ENCODE results near the gene BEND2.

Gene BEND2

GRCh38 chrX:18170910-18171309 is 49.8 kb downstream of the BEND2 start:
- POLR2A ChIA-PET, result no interaction called here
- no peak for DNase-seq (ENCODE audit: extremely low spot score)
- no peak for TF ChIP-seq CTBP1 (IDR thresholded peaks at IDR 0.05; ENCODE audit: borderline replicate concordance)
- TF ChIP-seq SUZ12 (IDR thresholded peaks at IDR 0.05), result no peak
- TF ChIP-seq NFRKB (IDR thresholded peaks at IDR 0.05), result no peak
- no peak for TF ChIP-seq FOXA1 (IDR thresholded peaks at IDR 0.05)
- no peak for TF ChIP-seq BHLHE40 (IDR thresholded peaks at IDR 0.05; ENCODE audit: borderline replicate concordance)
- CTCF ChIA-PET, result no interaction called here

GRCh38 chrX:18166068-18166467 is 54.6 kb downstream of the BEND2 start:
- ChIA-PET CTCF (interaction anchor here (1.0 kb wide), 1 partner anchor 8 kb away, joined by 3 read pairs; no protein-coding TSS in a partner anchor), POLR2A (interaction anchor here (0.6 kb wide), 1 partner anchor 9 kb away, joined by 3 read pairs; no protein-coding TSS in a partner anchor)
- no peak for DNase-seq (ENCODE audit: extremely low spot score)
- TF ChIP-seq ELF4 (IDR thresholded peaks at IDR 0.05) (no peak), ARNT (IDR thresholded peaks at IDR 0.05) (no peak), HDGF (IDR thresholded peaks at IDR 0.05; ENCODE audit: borderline replicate concordance) (no peak), NFRKB (IDR thresholded peaks at IDR 0.05) (no peak), FOXK2 (IDR thresholded peaks at IDR 0.05) (no peak), SUZ12 (IDR thresholded peaks at IDR 0.05) (no peak), FOXM1 (IDR thresholded peaks at IDR 0.05; ENCODE audit: borderline replicate concordance) (no peak), ZNF384 (IDR thresholded peaks at IDR 0.05) (no peak), FOXA1 (IDR thresholded peaks at IDR 0.05) (no peak), PKNOX1 (IDR thresholded peaks at IDR 0.05) (no peak), SP1 (IDR thresholded peaks at IDR 0.05) (no peak), L3MBTL2 (conservative IDR thresholded peaks at IDR 0.05) (no peak), BHLHE40 (IDR thresholded peaks at IDR 0.05; ENCODE audit: borderline replicate concordance) (no peak), LEF1 (IDR thresholded peaks at IDR 0.05; ENCODE audit: borderline replicate concordance) (no peak), CTBP1 (IDR thresholded peaks at IDR 0.05; ENCODE audit: borderline replicate concordance) (no peak)

- POLR2A ChIA-PET, result no interaction called here
- no peak for DNase-seq (ENCODE audit: extremely low spot score)
- no peak for TF ChIP-seq SUZ12 (IDR thresholded peaks at IDR 0.05)
- no peak for TF ChIP-seq ELF4 (IDR thresholded peaks at IDR 0.05)
- no peak for TF ChIP-seq NFRKB (IDR thresholded peaks at IDR 0.05)
- TF ChIP-seq L3MBTL2 (conservative IDR thresholded peaks at IDR 0.05), result no peak
- TF ChIP-seq TARDBP (IDR thresholded peaks at IDR 0.05), result no peak
- no peak for TF ChIP-seq SP1 (IDR thresholded peaks at IDR 0.05)
- CTCF ChIA-PET, result no interaction called here
These were observed 60.3 kb downstream of the BEND2 start for GRCh38 chrX:18160369-18160768.

GRCh38 chrX:18158963-18159362 is 61.7 kb downstream of the BEND2 start:
- no peak for TF ChIP-seq ARNT (IDR thresholded peaks at IDR 0.05)
- TF ChIP-seq FOXM1 (IDR thresholded peaks at IDR 0.05; ENCODE audit: borderline replicate concordance), result no peak
- no peak for TF ChIP-seq SP1 (IDR thresholded peaks at IDR 0.05)
- TF ChIP-seq SUZ12 (IDR thresholded peaks at IDR 0.05), result no peak
- no peak for TF ChIP-seq L3MBTL2 (conservative IDR thresholded peaks at IDR 0.05)
- ChIA-PET POLR2A (no interaction called here), CTCF (no interaction called here)
- DNase-seq (ENCODE audit: extremely low spot score), result no peak

GRCh38 chrX:18151649-18152048 is 69.0 kb downstream of the BEND2 start:
- TF ChIP-seq L3MBTL2 (conservative IDR thresholded peaks at IDR 0.05), result no peak
- DNase-seq (ENCODE audit: extremely low spot score), result no peak
- POLR2A ChIA-PET, result no interaction called here
- CTCF ChIA-PET, result interaction anchor here (0.7 kb wide), 1 partner anchor 17 kb away, joined by 9 read pairs; no protein-coding TSS in a partner anchor

DNA sequence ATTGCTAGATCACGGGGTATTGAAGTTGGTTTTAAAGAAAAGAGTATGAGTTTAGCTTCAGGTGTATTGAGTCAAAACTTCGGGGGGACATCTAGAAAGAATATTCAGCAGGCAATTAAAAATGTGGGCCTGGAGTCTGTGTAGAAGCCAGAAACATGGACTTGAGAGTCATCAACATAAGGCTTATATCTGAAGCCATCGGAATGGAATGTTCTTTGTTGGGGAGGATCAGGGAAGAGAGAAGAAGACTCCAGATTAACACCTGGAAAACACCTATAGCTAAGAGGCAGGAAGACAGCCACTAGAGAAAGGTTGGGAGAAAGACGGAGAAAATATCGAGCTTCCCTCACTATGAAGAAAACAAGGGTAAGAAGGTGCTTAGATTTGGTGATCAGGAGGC is 69.5 kb downstream of the BEND2 start:
- ChIA-PET POLR2A (no interaction called here), CTCF (interaction anchor here (0.7 kb wide), 1 partner anchor 17 kb away, joined by 9 read pairs; no protein-coding TSS in a partner anchor)
- no peak for TF ChIP-seq LEF1 (IDR thresholded peaks at IDR 0.05; ENCODE audit: borderline replicate concordance)
- no peak for TF ChIP-seq L3MBTL2 (conservative IDR thresholded peaks at IDR 0.05)
- TF ChIP-seq FOXK2 (IDR thresholded peaks at IDR 0.05), result no peak
- no peak for TF ChIP-seq FOXA1 (IDR thresholded peaks at IDR 0.05)
- TF ChIP-seq HDGF (IDR thresholded peaks at IDR 0.05; ENCODE audit: borderline replicate concordance), result no peak
- no peak for TF ChIP-seq ZNF384 (IDR thresholded peaks at IDR 0.05)
- no peak for TF ChIP-seq FOXM1 (IDR thresholded peaks at IDR 0.05; ENCODE audit: borderline replicate concordance)
- no peak for TF ChIP-seq CTBP1 (IDR thresholded peaks at IDR 0.05; ENCODE audit: borderline replicate concordance)
- TF ChIP-seq NFRKB (IDR thresholded peaks at IDR 0.05), result no peak
- no peak for TF ChIP-seq SP1 (IDR thresholded peaks at IDR 0.05)
- DNase-seq (ENCODE audit: extremely low spot score), result no peak

- ChIA-PET CTCF (no interaction called here), POLR2A (no interaction called here)
- DNase-seq (ENCODE audit: extremely low spot score), result no peak
- TF ChIP-seq ELF4 (IDR thresholded peaks at IDR 0.05) (no peak), SUZ12 (IDR thresholded peaks at IDR 0.05) (no peak), TARDBP (IDR thresholded peaks at IDR 0.05) (no peak), FOXK2 (IDR thresholded peaks at IDR 0.05) (no peak), LEF1 (IDR thresholded peaks at IDR 0.05; ENCODE audit: borderline replicate concordance) (no peak), PKNOX1 (IDR thresholded peaks at IDR 0.05) (no peak), ARNT (IDR thresholded peaks at IDR 0.05) (no peak), FOXA1 (IDR thresholded peaks at IDR 0.05) (no peak)
These were observed 71.2 kb downstream of the BEND2 start for GRCh38 chrX:18149454-18149853.

DNA sequence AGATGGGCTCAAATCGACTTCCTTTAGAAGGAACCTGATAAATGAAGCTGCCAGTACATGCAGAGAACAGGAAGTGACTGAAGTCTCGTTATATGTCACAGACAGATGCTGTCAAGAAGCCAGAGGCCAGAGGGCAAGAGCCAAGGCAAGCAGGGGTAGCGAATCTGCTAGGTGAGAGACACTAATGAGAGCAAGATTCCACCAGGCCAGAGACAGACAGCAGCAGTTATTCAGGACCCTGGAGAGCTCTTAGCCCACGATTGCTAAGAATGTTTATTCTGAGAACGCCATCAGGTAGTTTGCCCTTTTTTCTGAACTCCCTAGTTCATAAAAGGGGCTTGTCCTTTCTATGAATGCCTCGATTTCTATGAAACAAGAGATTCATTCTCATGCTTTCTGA is 73.7 kb downstream of the BEND2 start:
- ChIA-PET POLR2A (no interaction called here), CTCF (no interaction called here)
- no peak for TF ChIP-seq L3MBTL2 (conservative IDR thresholded peaks at IDR 0.05)
- TF ChIP-seq PKNOX1 (IDR thresholded peaks at IDR 0.05), result no peak
- no peak for TF ChIP-seq HDGF (IDR thresholded peaks at IDR 0.05; ENCODE audit: borderline replicate concordance)
- TF ChIP-seq FOXK2 (IDR thresholded peaks at IDR 0.05), result no peak
- DNase-seq (ENCODE audit: extremely low spot score), result peak; percentile 30
